ENCODE data around the gene SPAG16.

SPAG16 gene

GRCh38 chr2:214196260-214196659 is 912.0 kb downstream of the SPAG16 start:
- no peak for DNase-seq

- no peak for DNase-seq
Measured at GRCh38 chr2:214201892-214202291, 917.6 kb downstream of the SPAG16 start.

GRCh38 chr2:214203214-214203613 is 919.0 kb downstream of the SPAG16 start:
- no peak for DNase-seq

GRCh38 chr2:214203744-214204289 is 919.6 kb downstream of the SPAG16 start:
- DNase-seq = no peak

GRCh38 chr2:214215107-214215506 is 930.8 kb downstream of the SPAG16 start:
- no peak for DNase-seq

GRCh38 chr2:214217136-214217535 is 932.9 kb downstream of the SPAG16 start:
- no peak for DNase-seq

GRCh38 chr2:214217599-214217998 is 933.3 kb downstream of the SPAG16 start:
- no peak for DNase-seq

GRCh38 chr2:214220251-214220650 is 936.0 kb downstream of the SPAG16 start:
- no peak for DNase-seq

- DNase-seq = no peak
Measured at GRCh38 chr2:214226061-214226460, 941.8 kb downstream of the SPAG16 start.

GRCh38 chr2:214232271-214232670 is 948.0 kb downstream of the SPAG16 start:
- DNase-seq = no peak

GRCh38 chr2:214233164-214233563 is 948.9 kb downstream of the SPAG16 start:
- no peak for DNase-seq

GRCh38 chr2:214242797-214243196 is 958.5 kb downstream of the SPAG16 start:
- DNase-seq = no peak

GRCh38 chr2:214244847-214245246 is 960.6 kb downstream of the SPAG16 start:
- no peak for DNase-seq

GRCh38 chr2:214246417-214246816 is 962.2 kb downstream of the SPAG16 start:
- DNase-seq = no peak

- no peak for DNase-seq
Measured at GRCh38 chr2:214247531-214247930, 963.3 kb downstream of the SPAG16 start.

GRCh38 chr2:214255046-214255445 is 970.8 kb downstream of the SPAG16 start:
- no peak for DNase-seq

GRCh38 chr2:214261683-214262082 is 977.4 kb downstream of the SPAG16 start:
- DNase-seq = no peak

- no peak for DNase-seq
Measured at GRCh38 chr2:214264171-214264570, 979.9 kb downstream of the SPAG16 start.

- no peak for DNase-seq
Measured at GRCh38 chr2:214265991-214266489, 981.8 kb downstream of the SPAG16 start.

GRCh38 chr2:214277880-214278279 is 993.6 kb downstream of the SPAG16 start:
- no peak for DNase-seq

- no peak for DNase-seq
Measured at GRCh38 chr2:214286011-214286410, 1001.7 kb downstream of the SPAG16 start.

GRCh38 chr2:214293593-214293992 is 1009.3 kb downstream of the SPAG16 start:
- DNase-seq = no peak

GRCh38 chr2:214294426-214294825 is 1010.2 kb downstream of the SPAG16 start:
- no peak for DNase-seq

GRCh38 chr2:214297423-214297822 is 1013.2 kb downstream of the SPAG16 start:
- no peak for DNase-seq

- DNase-seq = no peak
Measured at GRCh38 chr2:214310319-214310718, 1026.1 kb downstream of the SPAG16 start.
